GM23338 (cell line): Measurements from ENCODE around the gene FAM120A. TPM values are rescaled to one million over a fixed set of nuclear protein-coding genes. Genes with fewer than 3 reads are reported as not detected.

Experiments
- ATAC-seq: fragments of 200-7000 bp; cut with Tn5 transposase; 3 replicates; pipeline ENCODE4 v1.9.1; 2020
- DNase-seq: peaks from one replicate; pipeline ENCODE4 v3.0.0-alpha.2; 2015; ENCODE audit warnings: low spot score
- H2AFZ ChIP-seq: fragments of 200-600 bp; sonication (generic); 2 replicates; pipeline ENCODE4 v1.8.0; 2016; ENCODE audit warnings: antibody characterized with exemption, mild to moderate bottlenecking, moderate library complexity
- H3F3A ChIP-seq: fragments of 200-600 bp; sonication (generic); replicated peaks from 2 replicates; pipeline ENCODE4 v1.8.0; 2017; ENCODE audit warnings: antibody characterized with exemption, mixed run types, low read depth
- H3K27ac ChIP-seq: fragments of 200-600 bp; sonication (generic); 2 replicates; pipeline ENCODE4 v1.6.1; 2016; ENCODE audit warnings: low read depth
- H3K27me3 ChIP-seq: fragments of 200-600 bp; sonication (generic); 2 replicates; pipeline ENCODE4 v1.8.0; 2016; ENCODE audit warnings: mild to moderate bottlenecking, mixed run types, moderate library complexity; ENCODE audit not compliant: insufficient read depth
- H3K36me3 ChIP-seq: fragments of 200-600 bp; sonication (generic); 2 replicates; pipeline ENCODE4 v1.8.0; 2016; ENCODE audit warnings: mild to moderate bottlenecking; ENCODE audit not compliant: insufficient read depth
- H3K4me1 ChIP-seq: fragments of 200-600 bp; sonication (generic); 2 replicates; pipeline ENCODE4 v1.8.0; 2016; ENCODE audit warnings: mild to moderate bottlenecking, moderate library complexity; ENCODE audit not compliant: insufficient read depth
- H3K4me2 ChIP-seq: fragments of 200-600 bp; sonication (generic); 2 replicates; pipeline ENCODE4 v1.7.1; 2017; ENCODE audit warnings: mixed run types
- H3K4me3 ChIP-seq: fragments of 200-600 bp; sonication (generic); 2 replicates; pipeline ENCODE4 v1.6.1; 2016; ENCODE audit warnings: mixed run types
- H3K79me2 ChIP-seq: fragments of 200-600 bp; sonication (generic); replicated peaks from 2 replicates; pipeline ENCODE4 v1.8.0; 2017; ENCODE audit warnings: mild to moderate bottlenecking; ENCODE audit not compliant: insufficient read depth
- H3K9me2 ChIP-seq: fragments of 200-600 bp; sonication (generic); 2 replicates; pipeline ENCODE4 v1.8.0; 2017; ENCODE audit not compliant: insufficient read depth
- H4K20me1 ChIP-seq: fragments of 200-600 bp; sonication (generic); replicated peaks from 2 replicates; pipeline ENCODE4 v1.8.0; 2017; ENCODE audit warnings: mild to moderate bottlenecking; ENCODE audit not compliant: insufficient read depth
- H3K27ac Mint-ChIP-seq: 2 replicates; pipeline ENCODE4 v1.8.0; 2020; ENCODE audit warnings: inconsistent platforms, mild to moderate bottlenecking, moderate library complexity, mixed read lengths
- H3K27me3 Mint-ChIP-seq: 3 replicates; pipeline ENCODE4 v1.8.0; 2022; ENCODE audit warnings: low read depth, mild to moderate bottlenecking, moderate library complexity, mixed read lengths, inconsistent platforms; ENCODE audit not compliant: insufficient read depth, poor library complexity
- H3K36me3 Mint-ChIP-seq: 3 replicates; pipeline ENCODE4 v1.8.0; 2021; ENCODE audit warnings: low read depth, mild to moderate bottlenecking, inconsistent platforms, moderate library complexity, mixed read lengths
- H3K4me1 Mint-ChIP-seq: 3 replicates; pipeline ENCODE4 v1.8.0; 2020; ENCODE audit warnings: mild to moderate bottlenecking, inconsistent platforms, mixed read lengths
- H3K4me3 Mint-ChIP-seq: 3 replicates; pipeline ENCODE4 v1.8.0; 2021; ENCODE audit warnings: moderate library complexity, mild to moderate bottlenecking, inconsistent platforms, mixed read lengths
- H3K9me3 Mint-ChIP-seq: 3 replicates; pipeline ENCODE4 v1.8.0; 2020; ENCODE audit warnings: moderate library complexity, mild to moderate bottlenecking, inconsistent platforms, mixed read lengths
- CREB1 ChIP-seq: fragments of 250-450 bp; sonication (Bioruptor Pico); IDR thresholded peaks from 2 replicates; pipeline ENCODE4 v1.5.0; 2020; ENCODE audit warnings: low read depth, mild to moderate bottlenecking, moderate library complexity
- ETS1 ChIP-seq: IDR thresholded peaks from 2 replicates; pipeline ENCODE4 v1.6.1; 2016; ENCODE audit warnings: antibody characterized with exemption
- EZH2 ChIP-seq: fragments of 200-600 bp; sonication (generic); IDR thresholded peaks from one replicate; pipeline ENCODE4 v1.8.0; 2017; ENCODE audit warnings: antibody characterized with exemption, mild to moderate bottlenecking, low read depth; ENCODE audit not compliant: unreplicated experiment
- EZH2phosphoT487 ChIP-seq: fragments of 200-600 bp; sonication (generic); IDR thresholded peaks from one replicate; pipeline ENCODE4 v1.8.1; 2018; ENCODE audit warnings: antibody characterized with exemption; ENCODE audit not compliant: unreplicated experiment
- JUNB ChIP-seq: IDR thresholded peaks from one replicate; pipeline ENCODE4 v1.6.1; 2016; ENCODE audit warnings: antibody characterized with exemption; ENCODE audit not compliant: unreplicated experiment
- NANOG ChIP-seq: IDR thresholded peaks from 2 replicates; pipeline ENCODE4 v1.6.1; 2016; ENCODE audit warnings: antibody characterized with exemption, borderline replicate concordance
- POLR2AphosphoS5 ChIP-seq: IDR thresholded peaks from 2 replicates; pipeline ENCODE4 v1.6.1; 2016; ENCODE audit warnings: antibody characterized with exemption, low read depth
- ZNF114 ChIP-seq: fragments of 250-450 bp; sonication (Bioruptor Pico); IDR thresholded peaks from 2 replicates; pipeline ENCODE4 v1.5.0; 2020; ENCODE audit warnings: mild to moderate bottlenecking, moderate library complexity
- ZNF331 ChIP-seq: fragments of 250-450 bp; sonication (Bioruptor Pico); IDR thresholded peaks from 2 replicates; pipeline ENCODE4 v1.5.0; 2020; ENCODE audit warnings: low read depth, mild to moderate bottlenecking, moderate library complexity
- ZNF462 ChIP-seq: fragments of 250-450 bp; sonication (Bioruptor Pico); IDR thresholded peaks from 2 replicates; pipeline ENCODE4 v1.5.0; 2020; ENCODE audit warnings: mild to moderate bottlenecking, moderate library complexity
- polyA plus RNA-seq: library from polyadenylated mRNA; unstranded; fragments of >200 nt; fragmentation: Nextera tagmentation; extraction: Ambion mirVana; gene quantifications from 2 replicates; pipeline ENCODE4 v1.2.1, GENCODE V29; 2016
- total RNA-seq: library from RNA; depleted of rRNA; stranded (reverse); fragments of >200 nt; shearing (Covaris generic); gene quantifications from 2 replicates; pipeline ENCODE4 v1.2.3, GENCODE V29; 2014
- TF ChIP-seq, protein P1 (sequence below), 2 experiments: fragments of 200-600 bp in 1 of 2; sonication (generic) in 1 of 2; conservative IDR thresholded peaks; 2 replicates each; pipeline versions ENCODE4 v1.5.1 to v1.6.1; 2016 to 2017; ENCODE audit warnings: antibody characterized with exemption in 2 of 2, low read depth in 2 of 2, mild to moderate bottlenecking in 2 of 2, moderate library complexity in 1 of 2

FAM120A gene
- total and polyA plus RNA-seq, 2 experiments from 2014 or later, result 28.2 to 52.5 TPM

GRCh38 chr9:93613174-93613573, 161.7 kb downstream of the FAM120A start:
- H4K20me1 ChIP-seq, result no peaks in the 10 kb centered on the region
- DNase-seq (no peak), ATAC-seq (no peak)
- H3K4me3 ChIP-seq, result no peak overlapping the region
- Mint-ChIP-seq H3K9me3 (peaks cover 8% of the 10 kb centered on the region; the same call in 2 of the 3 replicates), H3K27me3 (peaks cover 6% of the 10 kb centered on the region), H3K27ac (no peak overlapping the region), H3K36me3 (peaks cover 9% of the 10 kb centered on the region; the same call in 2 of the 3 replicates), H3K4me1 (peaks cover 26% of the 10 kb centered on the region), H3K4me3 (no peak overlapping the region)
- H3F3A ChIP-seq, result peaks cover 9% of the 10 kb centered on the region; the same call in 1 of the 2 replicates
- H3K9me2 ChIP-seq, result 0 out of 2 replicates have a peak, but pooled peaks cover 7% of the 10 kb centered on the region
- H3K36me3 ChIP-seq, result no peaks in the 10 kb centered on the region
- no peak for TF ChIP-seq CREB1 (CRISPR knock-in tag)
- TF ChIP-seq ZNF331 (CRISPR knock-in tag), result no peak
- TF ChIP-seq JUNB, result no peak
- no peak for TF ChIP-seq ZNF114 (CRISPR knock-in tag)
- H3K4me2 ChIP-seq, result no peak overlapping the region
- no peak overlapping the region for H2AFZ ChIP-seq
- H3K79me2 ChIP-seq, result peaks cover 24% of the 10 kb centered on the region
- H3K27me3 ChIP-seq, result no peaks in the 10 kb centered on the region
- peaks cover 13% of the 10 kb centered on the region for H3K4me1 ChIP-seq
- no peak overlapping the region for H3K27ac ChIP-seq

DNA sequence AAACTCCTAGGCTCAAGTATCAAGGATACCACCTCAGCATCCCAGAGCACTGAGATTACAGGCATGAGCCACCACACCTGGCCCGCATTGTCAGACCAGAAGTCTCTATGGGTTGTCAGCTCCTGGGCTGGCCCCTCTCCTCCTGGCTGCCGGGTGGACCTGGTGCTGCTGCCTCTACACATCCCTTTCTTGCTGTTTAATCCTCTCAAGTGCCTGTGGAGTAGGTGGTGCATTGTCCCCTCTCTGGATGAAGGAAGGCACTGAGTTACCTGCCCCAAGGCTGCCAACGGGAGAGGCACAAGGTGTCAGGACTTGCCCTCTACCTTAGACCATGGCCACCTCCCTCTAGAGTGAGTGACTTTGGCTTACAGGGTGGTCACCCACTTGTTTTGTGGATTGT, 162.3 kb downstream of the FAM120A start:
- Histone ChIP-seq H4K20me1 (no peaks in the 10 kb centered on the region), H3K36me3 (no peaks in the 10 kb centered on the region), H3K4me2 (no peak overlapping the region), H3K27ac (no peak overlapping the region), H3K4me3 (no peak overlapping the region), H3K4me1 (peaks cover 13% of the 10 kb centered on the region), H2AFZ (no peak overlapping the region), H3K79me2 (peaks cover 21% of the 10 kb centered on the region), H3F3A (peaks cover 9% of the 10 kb centered on the region; the same call in 1 of the 2 replicates), H3K9me2 (0 out of 2 replicates have a peak, but pooled peaks cover 7% of the 10 kb centered on the region), H3K27me3 (no peaks in the 10 kb centered on the region)
- H3K4me1 Mint-ChIP-seq, result peaks cover 27% of the 10 kb centered on the region
- peaks cover 8% of the 10 kb centered on the region; the same call in 2 of the 3 replicates for H3K9me3 Mint-ChIP-seq
- DNase-seq, result no peak
- H3K36me3 Mint-ChIP-seq, result peaks cover 9% of the 10 kb centered on the region; the same call in 2 of the 3 replicates
- no peak overlapping the region for H3K4me3 Mint-ChIP-seq
- H3K27me3 Mint-ChIP-seq, result peaks cover 6% of the 10 kb centered on the region
- no peak for ATAC-seq
- H3K27ac Mint-ChIP-seq, result no peak overlapping the region
- TF ChIP-seq NANOG (no peak), ZNF462 (CRISPR knock-in tag) (no peak), EZH2 (no peak), EZH2phosphoT487 (no peak), ETS1 (no peak), POLR2AphosphoS5 (no peak), ZNF114 (CRISPR knock-in tag) (no peak), CREB1 (CRISPR knock-in tag) (no peak)
- TF ChIP-seq, protein P1, sequence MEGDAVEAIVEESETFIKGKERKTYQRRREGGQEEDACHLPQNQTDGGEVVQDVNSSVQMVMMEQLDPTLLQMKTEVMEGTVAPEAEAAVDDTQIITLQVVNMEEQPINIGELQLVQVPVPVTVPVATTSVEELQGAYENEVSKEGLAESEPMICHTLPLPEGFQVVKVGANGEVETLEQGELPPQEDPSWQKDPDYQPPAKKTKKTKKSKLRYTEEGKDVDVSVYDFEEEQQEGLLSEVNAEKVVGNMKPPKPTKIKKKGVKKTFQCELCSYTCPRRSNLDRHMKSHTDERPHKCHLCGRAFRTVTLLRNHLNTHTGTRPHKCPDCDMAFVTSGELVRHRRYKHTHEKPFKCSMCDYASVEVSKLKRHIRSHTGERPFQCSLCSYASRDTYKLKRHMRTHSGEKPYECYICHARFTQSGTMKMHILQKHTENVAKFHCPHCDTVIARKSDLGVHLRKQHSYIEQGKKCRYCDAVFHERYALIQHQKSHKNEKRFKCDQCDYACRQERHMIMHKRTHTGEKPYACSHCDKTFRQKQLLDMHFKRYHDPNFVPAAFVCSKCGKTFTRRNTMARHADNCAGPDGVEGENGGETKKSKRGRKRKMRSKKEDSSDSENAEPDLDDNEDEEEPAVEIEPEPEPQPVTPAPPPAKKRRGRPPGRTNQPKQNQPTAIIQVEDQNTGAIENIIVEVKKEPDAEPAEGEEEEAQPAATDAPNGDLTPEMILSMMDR (conservative IDR thresholded peaks at IDR 0.05; ENCODE audit: low read depth in 2 of 2), result no peak
